ENCODE measurements around the gene GPR141. TPM values are rescaled to one million over a fixed set of nuclear protein-coding genes. Genes with fewer than 3 reads are reported as not detected.

The GPR141 gene
- total RNA-seq, 4 donors from 2014 or later = 0.80 to 2.0 TPM; not detected in 2

GRCh38 chr7:37663693-37664092 is 19.9 kb upstream of the GPR141 start:
- no peaks in the 10 kb centered on the region for H3K4me1 ChIP-seq
- no peak overlapping the region for H3K27ac ChIP-seq
- no peaks in the 10 kb centered on the region for H3K9me3 ChIP-seq
- TF ChIP-seq POLR2A (IDR thresholded peaks at IDR 0.05) (no peak), CTCF (IDR thresholded peaks at IDR 0.05) (no peak), EP300 (IDR thresholded peaks at IDR 0.05) (no peak), POLR2AphosphoS5 (IDR thresholded peaks at IDR 0.05) (no peak)
- no peak for DNase-seq (ENCODE audit: low spot score in 2 of 2)
- H3K36me3 ChIP-seq = no peaks in the 10 kb centered on the region
- no peak overlapping the region for H3K4me3 ChIP-seq
- no peaks in the 10 kb centered on the region for H3K27me3 ChIP-seq
- WGBS = 71% methylated on average over 4 of the region's 4 CpGs

GRCh38 chr7:37665352-37666022 is 18.1 kb upstream of the GPR141 start:
- H3K36me3 ChIP-seq = no peaks in the 10 kb centered on the region
- no peak overlapping the region for H3K4me3 ChIP-seq
- no peak overlapping the region for H3K27ac ChIP-seq
- no peaks in the 10 kb centered on the region for H3K4me1 ChIP-seq
- H3K27me3 ChIP-seq = no peaks in the 10 kb centered on the region
- 72% methylated on average over 6 of the region's 6 CpGs for WGBS
- TF ChIP-seq POLR2AphosphoS5 (IDR thresholded peaks at IDR 0.05) (no peak), CTCF (IDR thresholded peaks at IDR 0.05) (no peak), POLR2A (IDR thresholded peaks at IDR 0.05) (no peak), EP300 (IDR thresholded peaks at IDR 0.05) (no peak)
- no peaks in the 10 kb centered on the region for H3K9me3 ChIP-seq
- no peak for DNase-seq (ENCODE audit: low spot score in 2 of 2)

- WGBS = 51% methylated on average over 8 of the region's 8 CpGs
- no peaks in the 10 kb centered on the region for H3K9me3 ChIP-seq
These were observed 17.4 kb upstream of the GPR141 start for GRCh38 chr7:37666026-37666799.

GRCh38 chr7:37669818-37670217 is 13.7 kb upstream of the GPR141 start:
- DNase-seq (ENCODE audit: low spot score in 2 of 2) = no peak
- H3K36me3 ChIP-seq = no peaks in the 10 kb centered on the region
- H3K27ac ChIP-seq = no peak overlapping the region
- H3K4me1 ChIP-seq = no peaks in the 10 kb centered on the region
- no peaks in the 10 kb centered on the region for H3K9me3 ChIP-seq
- 29% methylated on average over 1 of the region's 1 CpG for WGBS
- TF ChIP-seq CTCF (IDR thresholded peaks at IDR 0.05) = no peak
- no peak for TF ChIP-seq POLR2AphosphoS5 (IDR thresholded peaks at IDR 0.05)
- TF ChIP-seq EP300 (IDR thresholded peaks at IDR 0.05) = no peak
- TF ChIP-seq POLR2A (IDR thresholded peaks at IDR 0.05) = no peak
- no peaks in the 10 kb centered on the region for H3K27me3 ChIP-seq
- H3K4me3 ChIP-seq = no peak overlapping the region

More at GRCh38 chr7:37666026-37666799, 17.4 kb upstream of the GPR141 start:
- H3K27ac ChIP-seq = no peak overlapping the region
- no peaks in the 10 kb centered on the region for H3K27me3 ChIP-seq
- no peak for DNase-seq (ENCODE audit: low spot score in 2 of 2)
- no peak overlapping the region for H3K4me3 ChIP-seq
- TF ChIP-seq CTCF (IDR thresholded peaks at IDR 0.05) = no peak
- no peak for TF ChIP-seq POLR2A (IDR thresholded peaks at IDR 0.05)
- H3K36me3 ChIP-seq = no peaks in the 10 kb centered on the region
- H3K4me1 ChIP-seq = no peaks in the 10 kb centered on the region

- Histone ChIP-seq H3K27ac (no peak overlapping the region), H3K4me3 (no peak overlapping the region), H3K36me3 (no peaks in the 10 kb centered on the region), H3K27me3 (no peaks in the 10 kb centered on the region), H3K9me3 (no peaks in the 10 kb centered on the region), H3K4me1 (no peaks in the 10 kb centered on the region)
- 68% methylated on average over 1 of the region's 1 CpG for WGBS
- DNase-seq (ENCODE audit: low spot score in 2 of 2) = no peak
- no peak for TF ChIP-seq POLR2AphosphoS5 (IDR thresholded peaks at IDR 0.05)
- no peak for TF ChIP-seq POLR2A (IDR thresholded peaks at IDR 0.05)
- TF ChIP-seq EP300 (IDR thresholded peaks at IDR 0.05) = no peak
- no peak for TF ChIP-seq CTCF (IDR thresholded peaks at IDR 0.05)
These were observed 13.1 kb upstream of the GPR141 start for GRCh38 chr7:37670436-37670835.

Measured in suprapubic skin (tissue), 4 donors.